T47D (cell line): ENCODE data around the gene LSM14B.
"Not testable (repeated sequence)": the region's sequence is repeated elsewhere in the genome, so short reads cannot be mapped to it uniquely, and the experiment has no call there.

Source experiments
- DNase-seq, 2 experiments: peaks; one replicate each; pipeline versions ENCODE4 v3.0.0 to v3.0.0-alpha.2; 2011 to 2012; ENCODE audit warnings: low read depth in 1 of 2, low spot score in 1 of 2
- JUND ChIP-seq: IDR thresholded peaks from 2 replicates; pipeline ENCODE4 v1.6.1; 2012; ENCODE audit warnings: low read depth
- in situ Hi-C: cut with HindIII; loops from 2 replicates; pipeline ENCODE4 v1.10.0; 2016; ENCODE audit warnings: low sequenced_read_pairs, low pct_unique_long_range_greater_than_20kb

Gene LSM14B

DNA sequence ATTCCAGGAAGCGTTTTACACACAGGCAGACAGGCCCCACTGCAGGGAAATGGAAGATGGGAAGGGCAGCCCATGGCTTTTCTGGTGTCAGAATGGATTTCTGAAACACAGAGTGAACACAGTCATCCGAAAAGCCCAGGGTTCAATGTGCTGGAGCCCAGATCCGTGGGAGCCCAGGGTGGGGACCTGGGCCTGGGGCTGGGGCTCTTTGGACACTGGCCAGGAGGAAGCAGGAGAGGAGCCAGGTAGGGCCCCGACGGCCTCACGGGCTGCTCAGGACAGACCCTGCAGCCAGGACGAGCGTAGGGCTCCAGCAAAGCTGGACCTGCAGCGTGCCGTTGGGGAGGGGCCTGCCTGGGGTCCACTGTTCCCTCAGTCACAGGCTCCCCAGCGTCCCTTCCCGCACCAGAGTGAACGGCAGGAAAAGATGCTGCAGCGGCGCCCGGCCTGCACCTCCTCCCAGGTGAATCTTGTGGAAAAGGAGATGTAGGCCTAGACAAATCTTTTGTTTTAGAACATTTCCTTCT lies 24.3 kb upstream of the LSM14B start:
- TF ChIP-seq JUND = no peak
- DNase-seq = no peak
- in situ Hi-C loops = no loop called here

DNA sequence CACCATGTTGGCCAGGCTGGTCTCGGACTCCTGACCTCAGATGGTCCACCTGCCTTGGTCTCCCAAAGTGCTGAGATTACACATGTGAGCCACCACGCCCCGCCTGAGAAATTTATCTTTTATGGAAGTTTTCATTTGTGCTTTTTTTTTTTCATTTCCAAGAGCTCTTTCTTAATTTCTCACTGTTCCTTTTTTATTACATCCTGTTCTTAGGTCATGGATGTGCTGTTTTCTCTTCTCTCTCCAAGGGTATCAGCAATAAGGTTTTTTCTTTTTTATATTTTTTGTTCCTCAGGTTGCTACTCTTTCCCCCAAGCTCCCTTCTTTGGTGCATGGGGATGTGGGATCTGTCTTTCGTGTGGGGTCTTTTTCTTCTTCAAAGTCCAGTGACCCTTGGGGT lies 21.2 kb upstream of the LSM14B start:
- no peak for TF ChIP-seq JUND
- no peak for DNase-seq
- in situ Hi-C loops = no loop called here

DNA sequence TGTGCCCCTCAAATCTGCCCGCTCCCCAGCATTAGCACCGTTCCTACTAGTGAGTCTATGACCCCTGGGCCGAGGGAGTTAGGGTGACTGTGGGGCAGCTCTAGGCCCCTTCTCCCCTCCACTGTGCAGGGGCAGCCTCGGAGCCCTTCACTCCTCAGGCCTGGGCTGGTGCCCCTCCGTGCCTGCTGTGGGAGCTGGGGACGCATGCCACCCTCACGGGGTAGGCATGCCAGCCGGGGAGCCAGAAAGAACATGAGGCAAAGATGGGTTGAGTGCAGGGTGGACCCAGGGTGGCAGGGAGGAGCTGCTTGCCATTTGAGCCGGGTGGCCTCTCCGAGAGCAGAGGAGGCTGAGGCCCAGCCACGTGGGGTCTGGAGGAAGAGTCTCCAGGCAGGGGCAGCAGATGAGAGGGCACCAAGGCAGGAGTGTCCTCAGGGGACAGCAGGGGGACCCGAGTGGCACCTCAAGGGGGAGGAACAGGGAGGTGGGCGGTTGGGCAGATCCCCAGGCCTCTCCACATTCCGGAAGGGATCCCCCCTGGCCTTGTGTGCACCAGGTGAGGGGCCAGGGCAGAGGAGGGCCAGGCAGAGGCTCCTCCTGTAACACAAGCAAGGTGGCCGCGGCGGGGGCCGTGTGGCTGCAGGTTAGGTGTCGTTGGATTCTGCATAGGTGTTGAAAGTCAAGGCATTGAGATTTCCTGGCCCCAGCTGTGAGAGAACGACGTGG lies 18.6 kb upstream of the LSM14B start:
- in situ Hi-C loops = no loop called here
- no peak for TF ChIP-seq JUND
- no peak for DNase-seq

DNA sequence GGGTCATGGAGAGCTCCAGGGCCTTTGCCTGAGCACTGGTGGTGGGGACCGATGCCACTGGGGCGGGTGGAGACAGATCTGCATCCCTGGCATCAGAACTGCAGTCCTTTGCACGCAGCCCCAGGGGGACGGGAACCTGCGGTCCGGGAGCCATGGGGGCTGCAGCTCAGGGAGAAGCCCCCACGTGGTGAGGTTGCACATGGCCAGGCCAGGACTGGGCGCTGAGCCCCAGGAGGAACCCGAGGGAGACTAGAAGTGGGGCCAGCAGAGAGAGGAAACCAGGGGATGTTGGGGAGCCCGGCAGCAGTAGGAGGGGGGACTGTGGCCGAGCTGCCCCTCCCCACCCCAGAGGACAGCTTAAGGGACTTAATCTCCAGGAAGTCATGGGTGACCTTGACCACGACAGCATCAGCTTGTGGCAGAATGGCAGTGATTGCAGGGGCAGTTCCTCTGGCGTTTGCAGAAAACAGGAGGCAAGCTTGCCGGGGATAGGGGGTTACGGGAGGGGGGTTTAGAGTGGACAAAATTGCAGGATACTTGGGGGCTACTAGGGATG lies 18.0 kb upstream of the LSM14B start:
- no peak for DNase-seq
- no peak for TF ChIP-seq JUND
- in situ Hi-C loops = no loop called here

DNA sequence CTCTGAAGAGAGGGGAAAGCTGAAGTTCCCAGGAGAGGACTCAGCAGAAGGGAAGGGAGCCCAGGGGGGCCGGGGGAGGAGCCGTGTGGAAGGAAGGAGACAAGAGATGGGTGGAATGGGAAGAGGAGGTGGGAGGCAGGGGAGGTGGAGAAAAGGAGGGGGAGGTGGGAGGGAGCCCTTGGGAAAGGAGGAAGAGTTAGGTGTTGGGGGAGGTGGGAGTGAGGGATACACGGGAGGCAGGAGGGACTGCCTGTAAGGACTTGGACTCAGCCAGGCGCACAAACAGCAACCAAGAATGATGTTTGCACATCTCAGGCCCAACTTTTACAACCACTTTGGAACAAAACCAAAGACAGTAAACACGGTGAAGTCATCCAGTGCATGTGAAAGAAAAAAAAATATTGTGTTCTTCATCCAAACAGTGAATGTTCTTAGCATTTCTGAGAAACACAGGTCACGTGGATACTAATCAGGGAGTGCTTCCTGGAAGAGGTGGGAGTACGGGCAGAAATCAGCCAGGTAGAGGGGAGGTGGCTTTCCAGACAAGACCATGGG lies 17.4 kb upstream of the LSM14B start:
- in situ Hi-C loops = no loop called here
- TF ChIP-seq JUND = no peak
- DNase-seq = peak in 1 of 2 experiments; percentile 46

DNA sequence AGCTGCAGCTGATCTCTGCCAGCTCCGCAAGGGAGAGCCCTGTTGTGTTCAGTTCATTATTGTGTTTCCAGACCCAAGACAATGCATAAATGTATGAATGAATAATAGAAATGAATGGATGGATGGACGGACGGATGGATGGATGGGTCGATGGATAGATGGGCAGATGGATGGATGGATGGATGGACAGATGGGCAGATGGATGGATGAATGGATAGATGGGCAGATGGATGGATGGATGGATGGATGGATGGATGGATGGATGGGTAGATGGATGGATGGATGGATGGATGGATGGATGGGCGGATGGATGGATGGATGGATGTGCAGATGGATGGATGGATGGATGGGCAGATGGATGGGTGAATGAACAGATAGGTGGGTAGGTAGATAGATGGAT lies 16.7 kb upstream of the LSM14B start:
- TF ChIP-seq JUND = no peak
- in situ Hi-C loops = no loop called here
- no peak for DNase-seq

DNA sequence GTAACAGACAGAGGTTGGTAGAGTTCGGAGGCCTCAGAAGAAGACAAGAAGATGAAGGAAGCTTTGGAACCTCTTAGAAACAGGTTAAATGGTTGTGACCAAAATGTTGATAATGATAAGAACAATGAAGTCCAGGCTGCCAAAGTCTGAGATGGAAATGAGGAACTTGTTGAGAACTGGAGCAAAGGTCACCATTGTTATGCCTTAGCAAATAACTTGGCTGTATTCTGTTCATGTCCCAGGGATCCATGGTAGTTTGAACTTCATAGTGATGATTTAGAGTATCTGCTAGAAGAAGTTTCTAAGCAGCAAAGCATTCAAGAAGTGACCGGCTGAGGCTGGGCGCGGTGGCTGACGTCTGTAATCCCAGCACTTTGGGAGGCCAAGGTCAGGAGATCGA lies 11.1 kb upstream of the LSM14B start:
- in situ Hi-C loops = no loop called here
- no peak for DNase-seq
- no peak for TF ChIP-seq JUND

DNA sequence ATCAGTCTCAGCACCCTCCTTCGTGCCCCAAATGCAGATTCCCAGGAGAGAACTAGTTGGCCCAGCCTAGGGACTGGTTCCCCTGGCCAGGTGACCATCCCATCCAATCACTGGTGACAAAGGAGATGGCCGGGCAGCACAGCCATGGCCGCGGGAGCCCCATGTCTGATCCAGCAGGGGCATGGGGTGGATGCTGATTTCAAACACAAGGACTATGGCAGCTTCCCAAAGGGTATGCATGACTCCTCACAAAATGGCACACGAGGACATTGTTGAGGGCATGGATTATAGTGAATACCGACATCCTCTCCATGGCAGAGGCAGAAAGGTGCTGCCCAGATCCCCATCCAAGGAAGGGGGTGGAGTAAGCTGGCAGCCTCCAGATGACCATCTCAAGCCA lies 9.9 kb upstream of the LSM14B start:
- in situ Hi-C loops = no loop called here
- TF ChIP-seq JUND = no peak
- DNase-seq = no peak

DNA sequence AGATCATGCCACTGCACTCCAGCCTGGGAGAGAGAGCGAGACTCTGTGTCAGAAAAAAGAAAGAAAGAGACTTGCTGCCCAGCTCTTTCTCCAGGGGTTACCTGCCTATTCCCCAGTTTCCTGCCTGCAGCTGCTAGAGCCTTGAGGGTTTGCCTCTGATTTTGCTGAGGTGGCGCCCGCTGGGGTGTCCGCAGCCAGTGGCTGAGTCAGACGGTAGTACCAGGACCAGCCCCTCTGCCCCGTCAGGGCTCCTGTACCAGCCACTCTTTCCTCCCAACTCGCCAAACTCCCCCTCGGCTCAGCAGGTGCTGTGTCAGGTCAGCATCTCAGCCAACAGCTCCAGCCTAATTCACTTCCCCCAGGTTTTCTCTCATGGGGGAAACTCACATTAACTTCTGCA lies 7.4 kb upstream of the LSM14B start:
- TF ChIP-seq JUND = no peak
- in situ Hi-C loops = no loop called here
- no peak for DNase-seq

DNA sequence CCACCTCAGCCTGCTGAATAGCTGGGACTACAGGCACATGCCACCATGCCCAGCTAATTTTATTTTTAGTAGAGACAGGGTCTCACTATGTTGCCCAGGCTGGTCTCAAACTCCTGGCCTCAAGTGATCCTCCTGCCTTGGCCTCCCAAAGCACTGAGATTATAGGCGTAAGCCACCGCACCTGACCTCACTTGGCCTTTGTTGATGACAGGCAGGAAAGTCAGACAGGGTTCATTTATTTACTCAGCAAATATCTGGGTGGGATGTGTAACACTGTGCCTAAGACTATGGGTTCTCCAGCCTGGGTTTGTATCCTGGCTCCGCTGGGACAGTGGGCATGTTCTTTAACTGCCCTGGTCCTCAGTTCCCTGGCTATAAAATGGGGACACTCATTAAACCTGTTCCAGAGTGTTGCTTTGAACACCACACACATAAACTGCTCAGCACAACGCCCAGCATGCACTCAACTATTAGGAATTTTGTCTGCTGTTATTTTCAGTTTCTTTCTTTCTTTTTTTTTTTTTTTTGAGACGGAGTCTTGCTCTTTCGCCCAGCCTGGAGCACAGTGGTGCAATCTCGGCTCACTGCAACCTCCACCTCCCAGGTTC lies 6.4 kb upstream of the LSM14B start:
- DNase-seq, in situ Hi-C loops: not testable (repeated sequence)

DNA sequence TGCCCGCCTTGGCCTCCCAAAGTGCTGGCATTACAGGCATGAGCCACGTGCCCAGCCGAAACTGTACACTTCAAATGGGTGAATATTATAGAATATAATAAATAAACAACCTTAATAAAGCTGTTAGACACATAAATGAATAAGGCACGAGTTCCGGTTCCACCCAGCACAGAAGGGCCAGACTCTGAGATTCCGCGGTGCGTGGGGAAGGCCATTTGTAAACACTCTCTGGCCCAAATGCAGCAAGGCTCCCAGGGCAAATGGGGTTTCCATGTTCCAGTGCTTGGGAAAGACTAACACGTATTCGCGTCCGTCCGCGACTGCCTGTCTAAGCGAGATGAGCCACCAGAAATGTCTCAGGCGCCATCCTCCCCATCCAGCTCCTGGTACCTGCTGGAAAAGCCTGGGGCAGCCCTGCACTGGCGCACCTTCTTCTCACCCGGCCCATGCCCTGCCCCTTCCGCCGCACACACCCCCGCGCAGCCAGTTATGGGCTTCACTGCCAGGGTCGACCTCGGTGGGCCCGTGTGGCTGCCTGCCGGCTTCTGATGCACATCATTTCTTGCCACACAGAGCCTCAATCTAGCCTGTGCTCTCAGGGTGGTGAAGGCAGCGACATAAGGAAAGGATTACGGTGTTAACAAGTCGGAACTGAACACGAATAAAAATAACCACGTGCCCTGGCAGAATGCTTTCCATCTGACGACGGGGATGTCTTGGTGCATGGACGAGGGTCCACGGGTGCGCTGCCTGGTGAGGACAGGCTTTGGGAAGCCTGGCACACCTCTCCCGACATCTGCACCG lies 5.5 kb upstream of the LSM14B start:
- no peak for DNase-seq
- in situ Hi-C loops = no loop called here
- no peak for TF ChIP-seq JUND

DNA sequence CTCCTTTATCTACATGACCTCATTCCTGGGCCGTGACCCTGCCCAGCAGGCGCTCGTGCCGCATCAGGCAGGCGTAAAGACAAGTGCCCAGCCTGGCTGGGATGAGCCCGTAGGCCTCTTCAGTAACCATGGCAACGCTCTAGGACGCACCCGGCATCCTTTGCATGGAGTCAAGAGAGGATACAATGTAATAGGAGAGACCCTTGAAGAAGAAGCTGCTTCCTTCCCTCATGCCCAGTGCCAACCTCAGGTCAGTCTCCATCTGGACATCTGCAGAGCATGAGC lies 5.0 kb upstream of the LSM14B start:
- in situ Hi-C loops = no loop called here
- no peak for DNase-seq
- TF ChIP-seq JUND = no peak

DNA sequence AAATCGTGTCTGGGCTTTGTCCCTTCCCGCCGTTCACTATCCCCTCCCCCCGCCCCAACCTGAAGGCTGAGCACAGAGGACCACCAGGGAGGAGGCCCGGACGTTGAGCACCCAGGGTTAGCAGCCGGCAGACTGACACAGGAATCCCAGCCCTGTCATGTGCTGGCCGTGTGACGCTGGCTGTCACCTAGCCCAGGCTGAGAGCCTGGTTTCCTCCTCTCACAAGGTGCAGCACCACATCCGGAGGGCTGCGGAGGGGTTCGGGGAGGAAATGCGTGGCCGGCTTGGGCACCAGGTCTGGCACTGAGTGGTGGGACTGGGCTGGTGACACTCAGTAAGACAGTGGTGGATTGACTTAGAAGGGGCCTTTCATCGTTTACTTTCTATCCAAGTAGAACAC lies 4.6 kb upstream of the LSM14B start:
- no peak for TF ChIP-seq JUND
- in situ Hi-C loops = no loop called here
- no peak for DNase-seq
